Measurements from ENCODE around the gene RNU1-1.
"Not testable (repeated sequence)": the region's sequence is repeated elsewhere in the genome, so short reads cannot be mapped to it uniquely, and the experiment has no call there.

The RNU1-1 gene

GRCh38 chr1:16521288-16521583 lies 7.2 kb upstream of the RNU1-1 start:
- DNase-seq: no peak

- DNase-seq: not testable (repeated sequence)
Observed at GRCh38 chr1:16520435-16521287, 6.6 kb upstream of the RNU1-1 start.

GRCh38 chr1:16519255-16519951 lies 5.3 kb upstream of the RNU1-1 start:
- not testable (repeated sequence) for DNase-seq

GRCh38 chr1:16518913-16519254 lies 4.8 kb upstream of the RNU1-1 start:
- DNase-seq: not testable (repeated sequence)

GRCh38 chr1:16516694-16517410 lies 2.8 kb upstream of the RNU1-1 start:
- DNase-seq: not testable (repeated sequence)

GRCh38 chr1:16513412-16514106 lies 526 bp downstream of the RNU1-1 start:
- peak; percentile 99 for DNase-seq

GRCh38 chr1:16512624-16513411 lies 1.3 kb downstream of the RNU1-1 start:
- peak; percentile 37 for DNase-seq

- not testable (repeated sequence) for DNase-seq
Observed at GRCh38 chr1:16511926-16512325, 2.2 kb downstream of the RNU1-1 start.

GRCh38 chr1:16508861-16509445 lies 5.1 kb downstream of the RNU1-1 start:
- peak; percentile 32 for DNase-seq

- not testable (repeated sequence) for DNase-seq
Observed at GRCh38 chr1:16506364-16507136, 7.5 kb downstream of the RNU1-1 start.

GRCh38 chr1:16505870-16506269 lies 8.2 kb downstream of the RNU1-1 start:
- not testable (repeated sequence) for DNase-seq

GRCh38 chr1:16503494-16503893 lies 10.6 kb downstream of the RNU1-1 start:
- DNase-seq: no peak

- not testable (repeated sequence) for DNase-seq
Observed at GRCh38 chr1:16501446-16501845, 12.6 kb downstream of the RNU1-1 start.

GRCh38 chr1:16500975-16501374 lies 13.1 kb downstream of the RNU1-1 start:
- DNase-seq: not testable (repeated sequence)

GRCh38 chr1:16500466-16500865 lies 13.6 kb downstream of the RNU1-1 start:
- not testable (repeated sequence) for DNase-seq

GRCh38 chr1:16498573-16499413 lies 15.3 kb downstream of the RNU1-1 start:
- DNase-seq: peak; percentile 78

GRCh38 chr1:16498047-16498446 lies 16.0 kb downstream of the RNU1-1 start:
- not testable (repeated sequence) for DNase-seq

GRCh38 chr1:16497474-16497904 lies 16.6 kb downstream of the RNU1-1 start:
- DNase-seq: not testable (repeated sequence)

- DNase-seq: not testable (repeated sequence)
Observed at GRCh38 chr1:16493731-16494130, 20.4 kb downstream of the RNU1-1 start.

- DNase-seq: peak; percentile 26
Observed at GRCh38 chr1:16492937-16493336, 21.1 kb downstream of the RNU1-1 start.

Measured in DMS79 (cell line).